GM18505 (cell line): Measurements from ENCODE around the gene ZMYND12.
A peak's percentile ranks its signal among the peaks of the same experiment; 100 is the strongest.

Source experiments
- ATAC-seq: cut with Tn5 transposase; IDR thresholded peaks from one replicate; pipeline ENCODE4 v1.9.1; 2021; ENCODE audit not compliant: unreplicated experiment
- POLR2A ChIP-seq: IDR thresholded peaks from 4 replicates; pipeline ENCODE4 v1.6.1; 2011; ENCODE audit warnings: borderline replicate concordance; ENCODE audit not compliant: insufficient read depth, insufficient read length; ENCODE audit errors: extremely low read depth

ZMYND12 gene

GRCh38 chr1:42403880-42404400 is 51.9 kb downstream of the ZMYND12 start:
- ATAC-seq: no peak
- TF ChIP-seq POLR2A: no peak

- no peak for TF ChIP-seq POLR2A
- no peak for ATAC-seq
Measured at GRCh38 chr1:42399315-42400100, 56.3 kb downstream of the ZMYND12 start.

DNA sequence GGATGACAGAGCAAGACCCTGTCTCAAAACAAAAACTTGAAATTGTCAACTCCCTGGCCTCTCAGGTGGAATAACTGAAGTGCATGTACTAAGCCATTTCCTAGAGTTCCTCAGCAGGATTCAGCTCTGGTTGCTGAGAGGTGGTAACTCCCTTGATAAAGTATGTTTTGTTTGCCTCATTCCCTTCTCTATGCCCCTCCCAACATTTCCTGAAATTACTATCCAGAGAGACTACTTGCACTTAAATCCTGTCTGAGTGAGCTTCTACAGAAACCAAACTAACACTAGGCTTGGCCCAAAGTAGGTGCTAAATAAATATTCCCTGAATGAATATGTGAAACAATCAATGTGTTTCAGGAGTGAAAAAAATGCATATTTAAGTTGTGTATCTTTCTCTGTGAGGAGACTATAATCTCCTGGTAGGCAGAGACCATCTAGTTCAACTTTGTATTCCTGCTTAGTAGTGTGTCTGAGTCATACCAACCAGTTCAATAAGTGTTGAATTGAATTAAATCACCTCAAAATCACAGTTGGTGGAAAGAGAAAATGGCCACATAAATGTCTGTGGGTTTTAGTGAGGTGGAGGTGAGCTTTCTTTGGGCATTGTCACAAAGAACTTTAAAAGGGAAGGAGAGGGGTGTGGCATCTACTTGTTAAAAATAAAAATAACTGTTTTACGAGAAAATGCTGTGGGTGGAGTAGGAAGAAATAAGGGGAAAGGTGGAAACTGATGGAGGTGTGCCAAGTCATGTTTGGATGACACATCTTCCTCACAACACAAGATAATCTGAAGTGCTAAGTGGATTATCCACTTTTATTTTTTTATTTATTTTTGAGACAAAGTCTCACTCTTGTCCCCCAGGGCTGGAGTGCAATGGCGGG is 62.6 kb downstream of the ZMYND12 start:
- no peak for ATAC-seq
- TF ChIP-seq POLR2A: no peak

- no peak for TF ChIP-seq POLR2A
- no peak for ATAC-seq
Measured at GRCh38 chr1:42392255-42392654, 63.6 kb downstream of the ZMYND12 start.

GRCh38 chr1:42386051-42386450 is 69.8 kb downstream of the ZMYND12 start:
- no peak for ATAC-seq
- TF ChIP-seq POLR2A: no peak

- TF ChIP-seq POLR2A: no peak
- ATAC-seq: no peak
Measured at GRCh38 chr1:42385283-42385682, 70.5 kb downstream of the ZMYND12 start.

DNA sequence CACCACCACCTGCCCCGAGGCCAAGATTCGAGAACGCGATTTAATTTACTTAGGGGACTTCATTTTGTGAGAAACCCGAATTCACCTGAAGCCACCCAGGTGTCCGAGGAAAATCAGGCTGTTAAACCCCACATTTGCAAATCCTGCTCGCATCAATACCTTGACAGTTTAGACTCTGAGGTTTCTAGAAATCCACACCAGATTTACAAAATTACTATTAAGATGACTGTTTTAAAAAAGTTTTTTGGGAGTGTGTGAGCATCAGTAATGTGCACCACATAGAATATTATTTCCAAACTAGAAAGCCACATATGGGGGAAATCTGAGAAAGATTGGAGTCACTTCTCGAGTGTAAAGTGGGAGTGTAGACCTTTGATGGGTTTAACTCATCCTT is 74.5 kb downstream of the ZMYND12 start:
- no peak for TF ChIP-seq POLR2A
- ATAC-seq: no peak

- no peak for TF ChIP-seq POLR2A
- peak; percentile 72 for ATAC-seq
Measured at GRCh38 chr1:42380586-42381279, 75.1 kb downstream of the ZMYND12 start, which contains the start of gene RIMKLA. RIMKLA (plus strand) TSS chr1:42380792; CDS start chr1:42380935, 143 bp downstream.
